CD4-positive, alpha-beta T cell treated with Interleukin-15 for 4 hours (primary cell): ENCODE data around the gene KDR.

Experiments
- DNase-seq: peaks from one replicate; pipeline ENCODE4 v3.0.0-alpha.2; 2020; ENCODE audit warnings: low spot score

Gene KDR

GRCh38 chr4:55078987-55079386, 46.4 kb downstream of the KDR start:
- no peak for DNase-seq

- DNase-seq = no peak
Observed at GRCh38 chr4:55077577-55077976, 47.8 kb downstream of the KDR start.

- no peak for DNase-seq
Observed at GRCh38 chr4:55075823-55076716, 49.3 kb downstream of the KDR start.

GRCh38 chr4:55075376-55075775, 50.0 kb downstream of the KDR start:
- no peak for DNase-seq

GRCh38 chr4:55074386-55074785, 51.0 kb downstream of the KDR start:
- DNase-seq = no peak

- no peak for DNase-seq
Observed at GRCh38 chr4:55071951-55072350, 53.4 kb downstream of the KDR start.

GRCh38 chr4:55069248-55069647, 56.1 kb downstream of the KDR start:
- DNase-seq = no peak

- no peak for DNase-seq
Observed at GRCh38 chr4:55068522-55068921, 56.9 kb downstream of the KDR start.

GRCh38 chr4:55066018-55066417, 59.4 kb downstream of the KDR start:
- DNase-seq = no peak

- DNase-seq = no peak
Observed at GRCh38 chr4:55055529-55055928, 69.9 kb downstream of the KDR start.

- DNase-seq = no peak
Observed at GRCh38 chr4:55051532-55051931, 73.9 kb downstream of the KDR start.

GRCh38 chr4:55050418-55050950, 74.9 kb downstream of the KDR start:
- DNase-seq = no peak

- no peak for DNase-seq
Observed at GRCh38 chr4:55038176-55038890, 87.1 kb downstream of the KDR start.

- DNase-seq = no peak
Observed at GRCh38 chr4:55037728-55038127, 87.7 kb downstream of the KDR start.

GRCh38 chr4:55036405-55036804, 89.0 kb downstream of the KDR start:
- no peak for DNase-seq

GRCh38 chr4:55035892-55036291, 89.5 kb downstream of the KDR start:
- no peak for DNase-seq

- no peak for DNase-seq
Observed at GRCh38 chr4:55033296-55033695, 92.1 kb downstream of the KDR start.

GRCh38 chr4:55032788-55033187, 92.6 kb downstream of the KDR start:
- DNase-seq = no peak

- no peak for DNase-seq
Observed at GRCh38 chr4:55032179-55032578, 93.2 kb downstream of the KDR start.

GRCh38 chr4:55031158-55031557, 94.2 kb downstream of the KDR start:
- no peak for DNase-seq

- no peak for DNase-seq
Observed at GRCh38 chr4:55030589-55030988, 94.8 kb downstream of the KDR start.

- DNase-seq = no peak
Observed at GRCh38 chr4:55029821-55030503, 95.4 kb downstream of the KDR start.

GRCh38 chr4:55029321-55029720, 96.1 kb downstream of the KDR start:
- no peak for DNase-seq
